Measurements from ENCODE around the gene SNRPA1.

DNA sequence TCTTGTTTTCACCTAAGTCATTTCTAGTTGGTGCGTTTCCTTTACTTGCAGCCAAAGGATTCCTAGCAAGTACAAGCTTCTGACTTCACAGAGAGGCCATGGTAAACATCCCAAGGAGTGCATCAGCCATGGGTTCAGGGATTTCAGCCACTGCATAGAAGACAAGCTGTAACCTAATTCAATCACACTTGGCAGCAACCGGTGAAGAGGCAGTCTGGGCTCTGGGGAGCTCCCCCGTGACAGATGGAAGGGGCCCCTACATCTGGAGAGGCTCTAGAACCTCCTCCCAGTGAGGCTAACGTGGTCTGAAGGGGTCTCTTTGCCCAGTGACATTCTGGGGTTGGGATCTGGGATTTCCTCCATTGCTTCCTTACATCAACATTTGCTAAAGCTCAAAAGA lies 8.4 kb upstream of the SNRPA1 start:
- TF ChIP-seq EZH2phosphoT487 (IDR thresholded peaks at IDR 0.05; ENCODE audit: insufficient read depth, low read depth) (no peak), EZH2 (IDR thresholded peaks at IDR 0.05; ENCODE audit: insufficient read depth, poor library complexity, severe bottlenecking) (no peak)
